ENCODE data around the gene RXFP4. TPM values are rescaled to one million over a fixed set of nuclear protein-coding genes. Genes with fewer than 3 reads are reported as not detected.

RXFP4 gene
- polyA plus RNA-seq, 3 donors, result 0.08 TPM; not detected in 2

DNA sequence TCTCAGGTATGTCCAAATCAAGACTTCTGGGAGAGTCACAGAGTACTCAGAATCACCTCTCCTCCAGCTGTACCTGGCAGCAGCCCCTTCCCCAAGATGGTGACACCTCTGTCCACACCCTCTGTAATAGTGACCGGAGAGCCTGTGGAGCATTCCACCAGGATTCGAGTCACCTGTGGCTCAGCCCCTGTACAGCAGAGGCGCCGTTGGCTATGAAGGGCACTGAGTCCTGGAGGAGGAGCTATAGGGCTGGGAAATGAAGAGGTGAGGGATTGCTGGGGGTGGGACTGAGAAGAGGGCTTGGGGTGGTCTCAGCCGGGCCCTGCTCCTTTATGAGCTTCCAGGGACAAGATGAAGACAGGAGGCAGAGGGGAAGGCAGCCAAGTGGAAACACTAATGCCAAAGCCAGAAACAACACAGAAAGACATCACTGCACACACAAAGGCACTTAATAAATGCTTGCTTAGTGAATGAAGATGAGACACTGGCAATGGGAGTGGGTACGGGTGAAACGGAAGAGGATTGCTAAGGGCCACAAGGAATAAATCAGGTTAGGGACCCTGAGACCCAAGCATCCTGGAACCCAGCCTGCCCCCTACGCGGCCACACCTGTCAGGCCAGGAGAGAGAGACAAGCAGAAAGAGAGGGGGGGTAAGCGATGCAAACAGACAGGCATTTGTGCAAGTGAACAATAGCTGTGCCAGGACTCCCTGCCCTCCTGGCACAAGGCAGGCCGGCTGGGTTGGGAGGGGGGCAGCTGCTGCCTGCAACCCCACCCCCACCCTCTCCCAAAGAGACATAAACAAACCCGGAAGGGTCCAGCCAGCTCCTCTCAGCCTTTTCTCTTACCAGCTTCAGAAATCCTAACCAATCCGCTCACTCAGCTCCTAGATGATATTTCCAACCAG lies 33.0 kb downstream of the RXFP4 start:
- H3K27ac ChIP-seq (ENCODE audit: low read depth in 1 of 2, low read length in 2 of 2), result peak overlapping the region; percentile 81 to 97
- intact Hi-C loops (cut with micrococcal nuclease), result no loop called here
- whole genome bisulfite sequencing (ENCODE audit: insufficient coverage), result 18% methylated on average over 9 of the region's 13 CpGs
- peaks cover 73 to 87% of the 10 kb centered on the region in 2 donors for H3K4me1 ChIP-seq (ENCODE audit: control insufficient read depth in 1 of 2, insufficient read depth in 2 of 2, low read length in 2 of 2)
- H3K36me3 Mint-ChIP-seq, result peaks cover 47 to 53% of the 10 kb centered on the region in 2 donors
- peak overlapping the region; percentile 96 to 98 for H3K4me3 Mint-ChIP-seq
- no peaks in the 10 kb centered on the region for H3K9me3 ChIP-seq (replicated peaks in 1 of 2; ENCODE audit: control insufficient read depth in 1 of 2, insufficient read depth in 1 of 2, low read length in 2 of 2)
- no peak overlapping the region for H2AFZ ChIP-seq (ENCODE audit: insufficient read depth, low read depth, low read length, poor library complexity, severe bottlenecking)
- peak overlapping the region; percentile 99 for H3K9ac ChIP-seq (ENCODE audit: insufficient read depth, low read length, poor library complexity, severe bottlenecking)
- peaks cover 0 to 6% (median 0%) of the 10 kb centered on the region in 3 donors for H3K27me3 Mint-ChIP-seq (ENCODE audit: low read depth in 3 of 3)
- H3K79me2 ChIP-seq (ENCODE audit: insufficient read depth, low read length), result peaks cover 99% of the 10 kb centered on the region
- peak overlapping the region; percentile 93 to 96 (median 94) for H3K4me3 ChIP-seq (replicated peaks in 1 of 3; ENCODE audit: low read depth in 2 of 3, low read length in 3 of 3)
- H4K20me1 ChIP-seq (ENCODE audit: insufficient read depth, low read length), result peaks cover 92% of the 10 kb centered on the region
- H3K27me3 ChIP-seq (ENCODE audit: control insufficient read depth in 2 of 2, insufficient read depth in 2 of 2, low read length in 2 of 2), result no peaks in the 10 kb centered on the region
- peaks cover 20 to 31% of the 10 kb centered on the region in 2 donors for H3K36me3 ChIP-seq (replicated peaks in 1 of 2; ENCODE audit: control insufficient read depth in 1 of 2, insufficient read depth in 2 of 2, low read length in 2 of 2)
- peak overlapping the region; percentile 96 for H3K4me2 ChIP-seq (replicated peaks; ENCODE audit: extremely low read depth, low read length, poor library complexity, severe bottlenecking)
- H3K27ac Mint-ChIP-seq, result peak overlapping the region; percentile 91 to 99 (median 96)
- TF ChIP-seq, protein P1, sequence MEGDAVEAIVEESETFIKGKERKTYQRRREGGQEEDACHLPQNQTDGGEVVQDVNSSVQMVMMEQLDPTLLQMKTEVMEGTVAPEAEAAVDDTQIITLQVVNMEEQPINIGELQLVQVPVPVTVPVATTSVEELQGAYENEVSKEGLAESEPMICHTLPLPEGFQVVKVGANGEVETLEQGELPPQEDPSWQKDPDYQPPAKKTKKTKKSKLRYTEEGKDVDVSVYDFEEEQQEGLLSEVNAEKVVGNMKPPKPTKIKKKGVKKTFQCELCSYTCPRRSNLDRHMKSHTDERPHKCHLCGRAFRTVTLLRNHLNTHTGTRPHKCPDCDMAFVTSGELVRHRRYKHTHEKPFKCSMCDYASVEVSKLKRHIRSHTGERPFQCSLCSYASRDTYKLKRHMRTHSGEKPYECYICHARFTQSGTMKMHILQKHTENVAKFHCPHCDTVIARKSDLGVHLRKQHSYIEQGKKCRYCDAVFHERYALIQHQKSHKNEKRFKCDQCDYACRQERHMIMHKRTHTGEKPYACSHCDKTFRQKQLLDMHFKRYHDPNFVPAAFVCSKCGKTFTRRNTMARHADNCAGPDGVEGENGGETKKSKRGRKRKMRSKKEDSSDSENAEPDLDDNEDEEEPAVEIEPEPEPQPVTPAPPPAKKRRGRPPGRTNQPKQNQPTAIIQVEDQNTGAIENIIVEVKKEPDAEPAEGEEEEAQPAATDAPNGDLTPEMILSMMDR (IDR thresholded peaks at IDR 0.05), result no peak
- peak in 1 of 3 donors; percentile 4 for DNase-seq
- peaks cover 70% of the 10 kb centered on the region for H3K4me1 Mint-ChIP-seq
- H3K9me3 Mint-ChIP-seq, result no peaks in the 10 kb centered on the region

- peaks cover 38 to 46% of the 10 kb centered on the region in 2 donors for H3K36me3 Mint-ChIP-seq
- H3K4me1 Mint-ChIP-seq, result peaks cover 70% of the 10 kb centered on the region
- H3K27ac ChIP-seq (ENCODE audit: low read depth in 1 of 2, low read length in 2 of 2), result peak overlapping the region; percentile 81 to 97
- peaks cover 0 to 8% (median 0%) of the 10 kb centered on the region in 3 donors for H3K27me3 Mint-ChIP-seq (ENCODE audit: low read depth in 3 of 3)
- H3K4me3 ChIP-seq (replicated peaks in 1 of 3; ENCODE audit: low read depth in 2 of 3, low read length in 3 of 3), result peak overlapping the region; percentile 93 to 96 (median 94)
- H3K4me2 ChIP-seq (replicated peaks; ENCODE audit: extremely low read depth, low read length, poor library complexity, severe bottlenecking), result peak overlapping the region; percentile 96
- peak overlapping the region; percentile 99 for H3K9ac ChIP-seq (ENCODE audit: insufficient read depth, low read length, poor library complexity, severe bottlenecking)
- peak overlapping the region; percentile 91 to 99 (median 96) for H3K27ac Mint-ChIP-seq
- peaks cover 82% of the 10 kb centered on the region for H4K20me1 ChIP-seq (ENCODE audit: insufficient read depth, low read length)
- TF ChIP-seq, protein P1 (IDR thresholded peaks at IDR 0.05), result no peak
- WGBS (ENCODE audit: insufficient coverage), result 3% methylated on average over 4 of the region's 4 CpGs
- H3K4me1 ChIP-seq (ENCODE audit: control insufficient read depth in 1 of 2, insufficient read depth in 2 of 2, low read length in 2 of 2), result peaks cover 73 to 87% of the 10 kb centered on the region in 2 donors
- no peak overlapping the region for H2AFZ ChIP-seq (ENCODE audit: insufficient read depth, low read depth, low read length, poor library complexity, severe bottlenecking)
- no peaks in the 10 kb centered on the region for H3K9me3 ChIP-seq (replicated peaks in 1 of 2; ENCODE audit: control insufficient read depth in 1 of 2, insufficient read depth in 1 of 2, low read length in 2 of 2)
- intact Hi-C loops (cut with micrococcal nuclease), result loop anchor here in 1 of 2 donors (2.0 kb wide), 1 partner anchor 13 kb away; no protein-coding TSS in a partner anchor
- no peaks in the 10 kb centered on the region for H3K27me3 ChIP-seq (ENCODE audit: control insufficient read depth in 2 of 2, insufficient read depth in 2 of 2, low read length in 2 of 2)
- H3K36me3 ChIP-seq (replicated peaks in 1 of 2; ENCODE audit: control insufficient read depth in 1 of 2, insufficient read depth in 2 of 2, low read length in 2 of 2), result peaks cover 13 to 22% of the 10 kb centered on the region in 2 donors
- H3K9me3 Mint-ChIP-seq, result no peaks in the 10 kb centered on the region
- H3K4me3 Mint-ChIP-seq, result peak overlapping the region; percentile 96 to 98
- peak in 1 of 3 donors; percentile 36 for DNase-seq
- peaks cover 99% of the 10 kb centered on the region for H3K79me2 ChIP-seq (ENCODE audit: insufficient read depth, low read length)
Measured at GRCh38 chr1:155975375-155976061, 34.1 kb downstream of the RXFP4 start.

Data from CD14-positive monocyte (primary cell).